Body of pancreas (tissue), 4 donors: Measurements from ENCODE around the gene RETN. TPM values are rescaled to one million over a fixed set of nuclear protein-coding genes. Genes with fewer than 3 reads are reported as not detected.
A peak's percentile ranks its signal among the peaks of the same experiment; 100 is the strongest.

Source experiments
- ATAC-seq: fragments of 150-250 bp; one replicate; pipeline ENCODE4 v1.9.1; 2016
- DNase-seq, 4 donors: peaks; one replicate each; pipeline ENCODE4 v3.0.0-alpha.2; 2019
- H3K27ac ChIP-seq, 4 donors: fragments of 200-600 bp; sonication (generic); 1 replicate in 3 of 4; 2 replicates in 1 of 4; pipeline versions ENCODE4 v1.5.1 to v1.6.1; 2016 to 2019; ENCODE audit warnings: mild to moderate bottlenecking in 1 of 4, mixed read lengths in 1 of 4, moderate library complexity in 1 of 4
- H3K27me3 ChIP-seq, 2 donors: fragments of 200-600 bp; sonication (generic); one replicate each; pipeline ENCODE4 v1.6.0; 2016; ENCODE audit warnings: mild to moderate bottlenecking in 1 of 2
- H3K36me3 ChIP-seq, 2 donors: fragments of 200-600 bp; sonication (generic); replicated peaks in 1 of 2; 2 replicates each; pipeline ENCODE4 v1.5.1; 2016; ENCODE audit warnings: low read depth in 2 of 2; ENCODE audit not compliant: insufficient read depth in 1 of 2
- H3K4me1 ChIP-seq: fragments of 200-600 bp; sonication (generic); one replicate; pipeline ENCODE4 v1.6.0; 2016
- H3K4me3 ChIP-seq, 2 donors: fragments of 200-600 bp; sonication (generic); 1 replicate in 1 of 2; 2 replicates in 1 of 2; pipeline ENCODE4 v1.5.1; 2016 to 2019
- H3K9me3 ChIP-seq, 3 donors: fragments of 200-600 bp; sonication (generic); 1 replicate in 2 of 3; 2 replicates in 1 of 3; pipeline ENCODE4 v1.5.1; 2016
- CTCF ChIP-seq, 7 experiments: fragments of 450-650 bp in 4 of 7; fragments of 200-600 bp in 3 of 7; sonication (generic) in 3 of 7; IDR thresholded peaks; one replicate each; pipeline ENCODE4 v1.5.1; 2016 to 2019; ENCODE audit warnings: antibody characterized with exemption in 7 of 7
- POLR2A ChIP-seq, 3 donors: fragments of 450-650 bp; IDR thresholded peaks; one replicate each; pipeline ENCODE4 v1.6.1; 2016; ENCODE audit warnings: antibody characterized with exemption in 3 of 3, mild to moderate bottlenecking in 2 of 3
- WGBS, 2 donors: methylation state at CpG; one replicate each; pipeline ENCODE4 v1.1.5; 2017; 5-methylcytosine and 5-hydroxymethylcytosine counted together
- intact Hi-C: fragments of 100-400 bp; cut with DNase I; formaldehyde crosslinking; loops from one replicate; pipeline ENCODE4 v1.15.1; 2023
- total RNA-seq, 2 donors: library from RNA; depleted of rRNA; stranded (reverse); fragments of >200 nt; gene quantifications; one replicate each; pipeline ENCODE4 v1.1.0, GENCODE V29; 2016

RETN gene
- total RNA-seq, 2 donors from 2014 or later, result not detected

GRCh38 chr19:7710616-7711015 lies 41.8 kb downstream of the RETN start:
- Histone ChIP-seq H3K9me3 (no peaks in the 10 kb centered on the region), H3K4me3 (no peak overlapping the region), H3K27ac (no peak overlapping the region), H3K27me3 (no peaks in the 10 kb centered on the region), H3K4me1 (no peaks in the 10 kb centered on the region), H3K36me3 (no peaks in the 10 kb centered on the region)
- no peak for TF ChIP-seq POLR2A (IDR thresholded peaks at IDR 0.05)
- no peak for TF ChIP-seq CTCF (IDR thresholded peaks at IDR 0.05)
- intact Hi-C loops, result no loop called here
- WGBS, 2 donors, result 64 to 71% methylated on average over 5 of the region's 5 CpGs
- ATAC-seq (no peak), DNase-seq (no peak)

GRCh38 chr19:7715671-7716070 lies 46.8 kb downstream of the RETN start:
- Histone ChIP-seq H3K36me3 (no peaks in the 10 kb centered on the region), H3K4me3 (no peak overlapping the region), H3K9me3 (peaks cover 0 to 5% (median 0%) of the 10 kb centered on the region in 3 donors), H3K27me3 (no peaks in the 10 kb centered on the region), H3K4me1 (no peaks in the 10 kb centered on the region), H3K27ac (no peak overlapping the region)
- ATAC-seq (no peak), DNase-seq (no peak)
- TF ChIP-seq CTCF (IDR thresholded peaks at IDR 0.05) (no peak), POLR2A (IDR thresholded peaks at IDR 0.05) (no peak)
- WGBS, 2 donors, result 73 to 90% methylated on average over 1 of the region's 1 CpG
- intact Hi-C loops, result no loop called here

GRCh38 chr19:7716762-7717161 lies 47.9 kb downstream of the RETN start:
- 60 to 67% methylated on average over 1 of the region's 1 CpG for WGBS, 2 donors
- no peaks in the 10 kb centered on the region for H3K4me1 ChIP-seq
- H3K27ac ChIP-seq, result no peak overlapping the region
- DNase-seq (no peak), ATAC-seq (no peak)
- H3K9me3 ChIP-seq, result peaks cover 0 to 5% (median 0%) of the 10 kb centered on the region in 3 donors
- TF ChIP-seq POLR2A (IDR thresholded peaks at IDR 0.05) (no peak), CTCF (IDR thresholded peaks at IDR 0.05) (no peak)
- H3K36me3 ChIP-seq, result no peaks in the 10 kb centered on the region
- no peak overlapping the region for H3K4me3 ChIP-seq
- intact Hi-C loops, result no loop called here
- H3K27me3 ChIP-seq, result no peaks in the 10 kb centered on the region

- intact Hi-C loops, result no loop called here
- ATAC-seq (no peak), DNase-seq (peak in 1 of 4 donors; percentile 8)
- Histone ChIP-seq H3K27ac (no peak overlapping the region), H3K4me3 (no peak overlapping the region), H3K9me3 (peaks cover 0 to 5% (median 0%) of the 10 kb centered on the region in 3 donors), H3K4me1 (no peaks in the 10 kb centered on the region), H3K27me3 (no peaks in the 10 kb centered on the region), H3K36me3 (no peaks in the 10 kb centered on the region)
- no peak for TF ChIP-seq CTCF (IDR thresholded peaks at IDR 0.05)
- no peak for TF ChIP-seq POLR2A (IDR thresholded peaks at IDR 0.05)
- 34 to 70% methylated on average over 5 to 8 of the region's 8 CpGs for WGBS, 2 donors
These were observed 49.8 kb downstream of the RETN start for GRCh38 chr19:7718668-7719067.

Other genes with a start within 250 kb of the RETN start
- gene PEX11G, start 180.0 kb upstream of the RETN start, total RNA-seq, result 1 to 10 TPM; 3.9 to 7.6 TPM
- 10 to 100 TPM; 40.2 to 93.6 TPM for gene ZNF358, start 152.9 kb upstream of the RETN start, total RNA-seq
- 10 to 100 TPM; 10.6 to 11.9 TPM for gene MCOLN1, start 146.4 kb upstream of the RETN start, total RNA-seq
- gene PNPLA6, start 133.3 kb upstream of the RETN start, total RNA-seq, result 10 to 100 TPM; 43.8 to 52.1 TPM
- gene CAMSAP3, start 73.2 kb upstream of the RETN start, total RNA-seq, result 10 to 100 TPM; 21.8 to 32.3 TPM
- gene XAB2, start 39.5 kb upstream of the RETN start, total RNA-seq, result 10 to 100 TPM; 34.5 to 36.3 TPM
- gene PET100, start 39.3 kb upstream of the RETN start, total RNA-seq, result 10 to 100 TPM in 1 of 2 donors, 1 to 10 TPM in 1; 1.3 to 32.0 TPM
- not detected for gene PCP2, start 35.3 kb upstream of the RETN start, total RNA-seq
- gene STXBP2, start 31.9 kb upstream of the RETN start, total RNA-seq, result 100 to 1,000 TPM in 1 of 2 donors, 10 to 100 TPM in 1; 61.0 to 151 TPM
- gene MCEMP1, start 8.0 kb downstream of the RETN start, total RNA-seq, result not detected
- gene TRAPPC5, start 11.8 kb downstream of the RETN start, total RNA-seq, result 10 to 100 TPM; 10.9 to 18.7 TPM
- gene FCER2, start 33.1 kb downstream of the RETN start, total RNA-seq, result not detected
- 1 to 10 TPM in 1 of 2 donors, under 1 TPM in 1; 0.52 to 6.6 TPM for gene CLEC4G, start 63.1 kb downstream of the RETN start, total RNA-seq
- gene CD209, start 78.5 kb downstream of the RETN start, total RNA-seq, result 1 to 10 TPM; 1.6 to 2.0 TPM
- gene CLEC4M, start 94.2 kb downstream of the RETN start, total RNA-seq, result not detected
- gene EVI5L, start 161.2 kb downstream of the RETN start, total RNA-seq, result 10 to 100 TPM in 1 of 2 donors, 1 to 10 TPM in 1; 6.0 to 12.9 TPM
- 10 to 100 TPM in 1 of 2 donors, 1 to 10 TPM in 1; 1.0 to 12.9 TPM for gene PRR36, start 205.3 kb downstream of the RETN start, total RNA-seq
- 1 to 10 TPM; 2.6 to 3.4 TPM for gene LRRC8E, start 219.5 kb downstream of the RETN start, total RNA-seq
- 10 to 100 TPM in 1 of 2 donors, 1 to 10 TPM in 1; 8.0 to 34.9 TPM for gene MAP2K7, start 234.8 kb downstream of the RETN start, total RNA-seq
- 1 to 10 TPM in 1 of 2 donors, not detected in 1; 9.9 TPM for gene TGFBR3L, start 245.8 kb downstream of the RETN start, total RNA-seq